Fibroblast of peridontal ligament (primary cell): ENCODE data around the gene KMT2B.
"Not testable (repeated sequence)": the region's sequence is repeated elsewhere in the genome, so short reads cannot be mapped to it uniquely, and the experiment has no call there.

Source experiments
- DNase-seq: peaks from one replicate; pipeline ENCODE4 v3.0.0-alpha.2; 2010; ENCODE audit errors: extremely low read depth

KMT2B gene

GRCh38 chr19:35717665-35718344, at the start of gene KMT2B:
KMT2B (plus strand) TSS chr19:35718003; CDS start chr19:35718019, 16 bp downstream.
- DNase-seq = no peak

- no peak for DNase-seq
Measured at GRCh38 chr19:35669566-35669965, 48.2 kb upstream of the KMT2B start.

- DNase-seq = no peak
Measured at GRCh38 chr19:35669974-35670373, 47.8 kb upstream of the KMT2B start.

GRCh38 chr19:35670686-35671085, 47.1 kb upstream of the KMT2B start:
- DNase-seq = no peak

GRCh38 chr19:35671818-35672217, 46.0 kb upstream of the KMT2B start:
- DNase-seq = no peak

- DNase-seq = peak; percentile 42
Measured at GRCh38 chr19:35673121-35673804, 44.5 kb upstream of the KMT2B start.

GRCh38 chr19:35675589-35676140, 42.1 kb upstream of the KMT2B start:
- no peak for DNase-seq

GRCh38 chr19:35689836-35690235, 28.0 kb upstream of the KMT2B start:
- peak; percentile 48 for DNase-seq

GRCh38 chr19:35691106-35691505, 26.7 kb upstream of the KMT2B start:
- not testable (repeated sequence) for DNase-seq

GRCh38 chr19:35692010-35692409, 25.8 kb upstream of the KMT2B start:
- no peak for DNase-seq

- DNase-seq = no peak
Measured at GRCh38 chr19:35693422-35693821, 24.4 kb upstream of the KMT2B start.

- DNase-seq = peak; percentile 79
Measured at GRCh38 chr19:35693835-35694599, 23.8 kb upstream of the KMT2B start.

GRCh38 chr19:35695895-35696422, 21.8 kb upstream of the KMT2B start:
- DNase-seq = no peak

- DNase-seq = no peak
Measured at GRCh38 chr19:35696835-35697234, 21.0 kb upstream of the KMT2B start.

GRCh38 chr19:35702223-35703012, 15.4 kb upstream of the KMT2B start:
- peak; percentile 97 for DNase-seq

GRCh38 chr19:35703343-35703742, 14.5 kb upstream of the KMT2B start:
- DNase-seq = no peak

- peak; percentile 26 for DNase-seq
Measured at GRCh38 chr19:35704218-35704617, 13.6 kb upstream of the KMT2B start, which contains the start of gene ZBTB32. ZBTB32 (plus strand) TSS chr19:35704558; CDS start chr19:35714627, 10,069 bp downstream.

- no peak for DNase-seq
Measured at GRCh38 chr19:35708391-35708790, 9.4 kb upstream of the KMT2B start.

- no peak for DNase-seq
Measured at GRCh38 chr19:35710784-35711723, 6.7 kb upstream of the KMT2B start.
